HCT116 (cell line): ENCODE measurements around the gene CPSF2. TPM values are rescaled to one million over a fixed set of nuclear protein-coding genes. Genes with fewer than 3 reads are reported as not detected.

Source experiments
- ATAC-seq: fragments of 200-7000 bp; cut with Tn5 transposase; 2 replicates; pipeline ENCODE4 v1.9.1; 2020; ENCODE audit warnings: mild to moderate bottlenecking, moderate library complexity
- BruUV-seq: library from RNA; stranded (reverse); fragments of 400-500 nt; replicated peaks from 2 replicates; lab custom pipeline; 2021; lab: Mats Ljungman, UMichigan
- CTCF ChIA-PET: fragments of 300-600 bp; sonication (Branson Sonifier 250); formaldehyde crosslinking; loops from one replicate; lab custom pipeline; 2021; ENCODE audit warnings: antibody characterized with exemption; lab: Charles Lee
- POLR2A ChIA-PET: fragments of 300-600, 350-600 bp; sonication (Branson Sonifier 250); formaldehyde crosslinking; loops from one replicate; lab custom pipeline; 2021; ENCODE audit warnings: antibody characterized with exemption; lab: Charles Lee
- RAD21 ChIA-PET, 2 experiments: fragments of 300-600 bp; sonication (Branson Sonifier 250); formaldehyde crosslinking; loops; one replicate each; lab custom pipeline; 2023; ENCODE audit warnings: low total read pairs in 2 of 2; ENCODE audit not compliant: uncharacterized antibody in 2 of 2, unreplicated experiment in 2 of 2, low non-redundant PET in 1 of 2; lab: Charles Lee
- DNase-seq: peaks from one replicate; pipeline ENCODE4 v3.0.0-alpha.2; 2010; ENCODE audit warnings: low read depth, low spot score
- H2AFZ ChIP-seq: fragments of 200-600 bp; shearing (Covaris generic), sonication (generic); 2 replicates; pipeline ENCODE4 v1.6.1; 2017; ENCODE audit warnings: low read depth, mixed run types, mixed read lengths, antibody characterized with exemption, low read length; ENCODE audit not compliant: poor library complexity, severe bottlenecking
- H3K27ac ChIP-seq: 2 replicates; pipeline ENCODE4 v1.5.1; 2012; ENCODE audit warnings: low read depth, low read length
- H3K27me3 ChIP-seq: fragments of 200-600 bp; sonication (generic); 2 replicates; pipeline ENCODE4 v1.6.1; 2016; ENCODE audit warnings: mixed run types, low read length, mixed read lengths; ENCODE audit not compliant: insufficient read depth
- H3K36me3 ChIP-seq, 2 experiments: fragments of 200-500 bp in 1 of 2; fragments of 200-600 bp in 1 of 2; sonication (Bioruptor generic) in 1 of 2; sonication (generic) in 1 of 2; 2 replicates each; pipeline versions ENCODE4 v1.5.1 to v1.6.1; 2014 to 2016; ENCODE audit warnings: low read length in 2 of 2, inconsistent platforms in 1 of 2, mixed read lengths in 1 of 2, mixed run types in 1 of 2; ENCODE audit not compliant: insufficient read depth in 2 of 2, control insufficient read depth in 1 of 2
- H3K4me1 ChIP-seq, 2 experiments: fragments of 200-600 bp in 1 of 2; sonication (generic) in 1 of 2; 2 replicates each; pipeline versions ENCODE4 v1.5.1 to v1.6.1; 2012 to 2017; ENCODE audit warnings: low read length in 2 of 2, inconsistent platforms in 1 of 2, mild to moderate bottlenecking in 1 of 2, mixed read lengths in 1 of 2, mixed run types in 1 of 2, moderate library complexity in 1 of 2; ENCODE audit not compliant: insufficient read depth in 2 of 2, control insufficient read depth in 1 of 2
- H3K4me2 ChIP-seq: fragments of 200-600 bp; sonication (generic); 2 replicates; pipeline ENCODE4 v1.6.1; 2017; ENCODE audit warnings: mixed run types, low read length, mixed read lengths
- H3K4me3 ChIP-seq, 2 experiments: fragments of 200-600 bp in 1 of 2; sonication (generic) in 1 of 2; replicated peaks in 1 of 2; 2 replicates each; pipeline ENCODE4 v1.5.1; 2011 to 2016; ENCODE audit warnings: low read length in 2 of 2, control low read depth in 1 of 2, low read depth in 1 of 2, mild to moderate bottlenecking in 1 of 2, mixed read lengths in 1 of 2, mixed run types in 1 of 2
- H3K79me2 ChIP-seq: fragments of 200-600 bp; sonication (generic); 2 replicates; pipeline ENCODE4 v1.6.1; 2017; ENCODE audit warnings: mild to moderate bottlenecking, mixed run types, low read length, moderate library complexity, mixed read lengths; ENCODE audit not compliant: insufficient read depth
- H3K9ac ChIP-seq: fragments of 200-600 bp; sonication (generic); 2 replicates; pipeline ENCODE4 v1.6.1; 2016; ENCODE audit warnings: low read length, mixed read lengths
- H3K9me2 ChIP-seq: fragments of 200-600 bp; sonication (generic), shearing (Covaris generic); 2 replicates; pipeline ENCODE4 v1.6.1; 2017; ENCODE audit warnings: mixed run types, mild to moderate bottlenecking, moderate library complexity; ENCODE audit not compliant: insufficient read depth
- H3K9me3 ChIP-seq, 2 experiments: fragments of 200-500 bp in 1 of 2; fragments of 200-600 bp in 1 of 2; sonication (Bioruptor generic) in 1 of 2; sonication (generic) in 1 of 2; 2 replicates each; pipeline ENCODE4 v1.6.1; 2014 to 2017; ENCODE audit warnings: low read length in 2 of 2, mixed read lengths in 2 of 2, inconsistent platforms in 1 of 2, low read depth in 1 of 2, mild to moderate bottlenecking in 1 of 2, mixed run types in 1 of 2, moderate library complexity in 1 of 2; ENCODE audit not compliant: control insufficient read depth in 1 of 2, insufficient read depth in 1 of 2
- H4K20me1 ChIP-seq: fragments of 200-600 bp; sonication (generic), shearing (Covaris generic); 2 replicates; pipeline ENCODE4 v1.6.1; 2017; ENCODE audit warnings: mixed run types, mild to moderate bottlenecking, moderate library complexity; ENCODE audit not compliant: insufficient read depth
- CBX3 ChIP-seq: IDR thresholded peaks from 2 replicates; pipeline ENCODE4 v1.6.1; 2012; ENCODE audit warnings: low read depth
- EGR1 ChIP-seq: IDR thresholded peaks from 2 replicates; pipeline ENCODE4 v1.6.1; 2012; ENCODE audit warnings: low read depth
- ELF1 ChIP-seq: IDR thresholded peaks from 2 replicates; pipeline ENCODE4 v1.6.1; 2012; ENCODE audit warnings: low read depth, borderline replicate concordance
- JUND ChIP-seq: IDR thresholded peaks from 2 replicates; pipeline ENCODE4 v1.6.1; 2012
- RAD21 ChIP-seq: IDR thresholded peaks from 2 replicates; pipeline ENCODE4 v1.6.1; 2012; ENCODE audit warnings: low read depth, mild to moderate bottlenecking
- SIN3A ChIP-seq: IDR thresholded peaks from 2 replicates; pipeline ENCODE4 v1.6.1; 2012; ENCODE audit warnings: low read depth
- SRF ChIP-seq: IDR thresholded peaks from 2 replicates; pipeline ENCODE4 v1.6.1; 2012; ENCODE audit warnings: low read depth
- TCF7L2 ChIP-seq: IDR thresholded peaks from 2 replicates; pipeline ENCODE4 v1.7.0; 2011; ENCODE audit warnings: borderline replicate concordance, inconsistent platforms; ENCODE audit not compliant: insufficient read depth, insufficient read length; ENCODE audit errors: extremely low read depth
- YY1 ChIP-seq: IDR thresholded peaks from 2 replicates; pipeline ENCODE4 v1.6.1; 2011; ENCODE audit warnings: low read length, low read depth, moderate library complexity, mild to moderate bottlenecking; ENCODE audit not compliant: insufficient replicate concordance; ENCODE audit errors: extremely low read depth
- ZFX ChIP-seq: fragments of 450-650 bp; IDR thresholded peaks from 2 replicates; pipeline ENCODE4 v1.6.1; 2017
- intact Hi-C: fragments of 100-400 bp; cut with micrococcal nuclease; formaldehyde crosslinking; loops from 2 replicates; pipeline ENCODE4 v1.10.0; 2022
- total RNA-seq: library from RNA; stranded (reverse); gene quantifications from one replicate; pipeline ENCODE4 v1.2.1, GENCODE V29; 2021; ENCODE audit not compliant: unreplicated experiment
- TF ChIP-seq, protein P1 (sequence below): IDR thresholded peaks from 2 replicates; pipeline ENCODE4 v1.6.1; 2012
- TF ChIP-seq, protein P2 (sequence below): IDR thresholded peaks from 2 replicates; pipeline ENCODE4 v1.6.1; 2012; ENCODE audit warnings: low read depth
- TF ChIP-seq, protein P3 (sequence below): IDR thresholded peaks from 2 replicates; pipeline ENCODE4 v1.6.1; 2011; ENCODE audit warnings: mild to moderate bottlenecking, low read length, moderate library complexity; ENCODE audit not compliant: insufficient replicate concordance; ENCODE audit errors: extremely low read depth

Gene CPSF2
- total RNA-seq, 1 experiment from 2014 or later, result 77.0 TPM

DNA sequence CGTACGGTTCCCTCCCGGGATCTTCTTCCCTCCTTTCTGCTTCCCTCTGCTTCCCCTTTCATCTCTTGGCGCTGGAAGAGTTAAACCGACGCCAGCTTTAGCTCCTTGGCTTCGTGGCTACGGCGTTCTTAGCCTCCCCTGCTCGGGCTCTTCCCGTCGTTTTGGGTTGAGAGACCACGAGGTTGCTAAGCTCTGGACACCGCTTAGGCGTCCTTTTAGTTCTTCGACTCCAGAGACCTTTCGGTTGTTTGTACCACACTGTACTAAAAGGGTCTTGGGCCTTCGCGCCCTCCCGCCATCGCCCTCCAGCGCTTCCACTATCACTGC lies 545 bp downstream of the CPSF2 start:
- ChIA-PET RAD21 (interaction anchor here (0.8 to 1.3 kb wide), 2 partner anchors 16 to 230 kb away, joined by 3 read pairs; partner anchors contain the start of gene ATXN3 (in 1 of the 2)), CTCF (interaction anchor here (1.1 to 9.6 kb wide), 3 partner anchors 13 to 565 kb away, joined by 4 to 77 read pairs (median 5); partner anchors contain the start of gene ATXN3), POLR2A (interaction anchor here (1.1 to 3.2 kb wide), 3 partner anchors 10 to 15 kb away, joined by 3 to 21 read pairs (median 4); partner anchors contain the start of gene ATXN3)
- Histone ChIP-seq H4K20me1 (no peaks in the 10 kb centered on the region), H3K27ac (peak overlapping the region; percentile 88), H3K4me2 (peak overlapping the region; percentile 83), H3K9me3 (no peaks in the 10 kb centered on the region), H3K9ac (peak overlapping the region; percentile 95), H3K27me3 (no peaks in the 10 kb centered on the region), H3K9me2 (no peaks in the 10 kb centered on the region), H3K79me2 (peaks cover 51% of the 10 kb centered on the region), H2AFZ (peak overlapping the region; percentile 90), H3K4me3 (peak overlapping the region; percentile 88 to 96), H3K4me1 (peaks cover 0 to 8% of the 10 kb centered on the region in 2 experiments; a peak in 2 of 4 replicates), H3K36me3 (peaks cover under 1 to 10% of the 10 kb centered on the region in 2 experiments; a peak in 2 of 4 replicates)
- intact Hi-C loops, result no loop called here
- DNase-seq (no peak), ATAC-seq (peak; percentile 28)
- TF ChIP-seq, protein P1, sequence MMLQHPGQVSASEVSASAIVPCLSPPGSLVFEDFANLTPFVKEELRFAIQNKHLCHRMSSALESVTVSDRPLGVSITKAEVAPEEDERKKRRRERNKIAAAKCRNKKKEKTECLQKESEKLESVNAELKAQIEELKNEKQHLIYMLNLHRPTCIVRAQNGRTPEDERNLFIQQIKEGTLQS, result no peak
- TF ChIP-seq JUND (no peak), SIN3A (no peak; the same call in 1 of the 2 replicates), ELF1 (no peak), RAD21 (no peak), TCF7L2 (peak; percentile 43), SRF (no peak), YY1 (no peak), ZFX (peak; percentile 24; the same call in 1 of the 2 replicates), CBX3 (no peak), EGR1 (no peak)
- TF ChIP-seq, protein P2, sequence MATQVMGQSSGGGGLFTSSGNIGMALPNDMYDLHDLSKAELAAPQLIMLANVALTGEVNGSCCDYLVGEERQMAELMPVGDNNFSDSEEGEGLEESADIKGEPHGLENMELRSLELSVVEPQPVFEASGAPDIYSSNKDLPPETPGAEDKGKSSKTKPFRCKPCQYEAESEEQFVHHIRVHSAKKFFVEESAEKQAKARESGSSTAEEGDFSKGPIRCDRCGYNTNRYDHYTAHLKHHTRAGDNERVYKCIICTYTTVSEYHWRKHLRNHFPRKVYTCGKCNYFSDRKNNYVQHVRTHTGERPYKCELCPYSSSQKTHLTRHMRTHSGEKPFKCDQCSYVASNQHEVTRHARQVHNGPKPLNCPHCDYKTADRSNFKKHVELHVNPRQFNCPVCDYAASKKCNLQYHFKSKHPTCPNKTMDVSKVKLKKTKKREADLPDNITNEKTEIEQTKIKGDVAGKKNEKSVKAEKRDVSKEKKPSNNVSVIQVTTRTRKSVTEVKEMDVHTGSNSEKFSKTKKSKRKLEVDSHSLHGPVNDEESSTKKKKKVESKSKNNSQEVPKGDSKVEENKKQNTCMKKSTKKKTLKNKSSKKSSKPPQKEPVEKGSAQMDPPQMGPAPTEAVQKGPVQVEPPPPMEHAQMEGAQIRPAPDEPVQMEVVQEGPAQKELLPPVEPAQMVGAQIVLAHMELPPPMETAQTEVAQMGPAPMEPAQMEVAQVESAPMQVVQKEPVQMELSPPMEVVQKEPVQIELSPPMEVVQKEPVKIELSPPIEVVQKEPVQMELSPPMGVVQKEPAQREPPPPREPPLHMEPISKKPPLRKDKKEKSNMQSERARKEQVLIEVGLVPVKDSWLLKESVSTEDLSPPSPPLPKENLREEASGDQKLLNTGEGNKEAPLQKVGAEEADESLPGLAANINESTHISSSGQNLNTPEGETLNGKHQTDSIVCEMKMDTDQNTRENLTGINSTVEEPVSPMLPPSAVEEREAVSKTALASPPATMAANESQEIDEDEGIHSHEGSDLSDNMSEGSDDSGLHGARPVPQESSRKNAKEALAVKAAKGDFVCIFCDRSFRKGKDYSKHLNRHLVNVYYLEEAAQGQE, result no peak
- TF ChIP-seq, protein P3, sequence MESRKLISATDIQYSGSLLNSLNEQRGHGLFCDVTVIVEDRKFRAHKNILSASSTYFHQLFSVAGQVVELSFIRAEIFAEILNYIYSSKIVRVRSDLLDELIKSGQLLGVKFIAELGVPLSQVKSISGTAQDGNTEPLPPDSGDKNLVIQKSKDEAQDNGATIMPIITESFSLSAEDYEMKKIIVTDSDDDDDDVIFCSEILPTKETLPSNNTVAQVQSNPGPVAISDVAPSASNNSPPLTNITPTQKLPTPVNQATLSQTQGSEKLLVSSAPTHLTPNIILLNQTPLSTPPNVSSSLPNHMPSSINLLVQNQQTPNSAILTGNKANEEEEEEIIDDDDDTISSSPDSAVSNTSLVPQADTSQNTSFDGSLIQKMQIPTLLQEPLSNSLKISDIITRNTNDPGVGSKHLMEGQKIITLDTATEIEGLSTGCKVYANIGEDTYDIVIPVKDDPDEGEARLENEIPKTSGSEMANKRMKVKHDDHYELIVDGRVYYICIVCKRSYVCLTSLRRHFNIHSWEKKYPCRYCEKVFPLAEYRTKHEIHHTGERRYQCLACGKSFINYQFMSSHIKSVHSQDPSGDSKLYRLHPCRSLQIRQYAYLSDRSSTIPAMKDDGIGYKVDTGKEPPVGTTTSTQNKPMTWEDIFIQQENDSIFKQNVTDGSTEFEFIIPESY, result no peak
- BruUV-seq, result no TSS peak
